GM19397 (cell line): ENCODE data around the gene PDS5A.
"Not testable (repeated sequence)": the region's sequence is repeated elsewhere in the genome, so short reads cannot be mapped to it uniquely, and the experiment has no call there.

Experiments used
- ATAC-seq: cut with Tn5 transposase; IDR thresholded peaks from one replicate; pipeline ENCODE4 v1.9.1; 2021; ENCODE audit warnings: mild to moderate bottlenecking, moderate library complexity; ENCODE audit not compliant: unreplicated experiment

Gene PDS5A

GRCh38 chr4:39963656-39964055, 14.1 kb downstream of the PDS5A start:
- no peak for ATAC-seq

DNA sequence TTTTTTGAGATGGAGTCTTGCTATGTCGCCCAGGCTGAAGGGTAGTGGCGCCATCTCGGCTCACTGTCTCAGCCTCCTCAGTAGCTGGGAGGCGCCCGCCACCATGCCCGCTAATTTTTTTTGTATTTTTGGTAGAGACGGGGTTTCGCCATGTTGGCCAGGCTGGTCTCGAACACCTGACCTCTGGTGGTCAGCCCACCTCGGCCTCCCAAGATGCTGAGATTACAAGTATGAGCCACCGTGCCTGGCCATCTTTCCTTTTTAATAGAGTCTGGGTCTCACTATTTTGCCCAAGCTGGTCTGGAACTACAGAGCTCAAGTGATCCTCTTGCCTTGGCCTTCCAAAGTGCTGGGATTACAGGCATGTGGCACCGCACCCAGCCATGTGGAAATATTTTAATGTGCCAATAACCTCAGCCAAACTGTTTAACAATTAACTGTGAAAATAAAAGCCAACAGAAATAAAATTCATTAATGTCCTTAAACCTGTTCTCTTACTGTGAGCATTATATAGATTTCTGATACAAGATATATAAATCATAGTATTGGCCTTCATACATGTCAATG, 16.3 kb downstream of the PDS5A start:
- ATAC-seq: no peak

DNA sequence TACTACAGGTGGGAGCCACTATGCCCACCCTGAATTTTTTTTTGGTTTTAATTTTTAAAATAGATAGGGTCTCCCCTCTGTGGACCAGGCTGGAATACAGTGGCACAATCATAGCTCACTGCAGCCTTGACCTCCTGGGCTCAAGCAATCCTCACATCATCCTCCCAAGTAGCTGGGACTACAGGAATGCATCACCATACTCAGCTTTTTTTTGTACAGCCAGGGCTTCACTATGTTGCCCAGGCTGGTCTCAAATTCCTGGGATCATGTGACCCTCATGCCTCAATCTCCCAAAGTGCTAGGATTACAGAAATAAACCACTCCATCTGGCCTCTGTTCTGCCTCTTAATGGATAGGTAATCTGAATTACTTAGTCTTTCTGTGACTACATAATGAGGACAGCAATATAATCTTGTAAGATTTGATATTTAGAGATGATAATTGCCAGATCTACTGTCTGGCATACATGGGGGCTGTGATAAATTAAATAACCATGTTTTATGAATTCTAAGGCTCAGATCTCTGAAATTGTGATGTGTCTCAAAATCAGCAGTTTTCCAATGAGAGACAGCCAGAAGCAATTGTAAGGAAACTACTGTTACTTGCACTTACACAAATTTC, 26.7 kb downstream of the PDS5A start:
- ATAC-seq: no peak

GRCh38 chr4:39947963-39948362, 29.7 kb downstream of the PDS5A start:
- no peak for ATAC-seq

DNA sequence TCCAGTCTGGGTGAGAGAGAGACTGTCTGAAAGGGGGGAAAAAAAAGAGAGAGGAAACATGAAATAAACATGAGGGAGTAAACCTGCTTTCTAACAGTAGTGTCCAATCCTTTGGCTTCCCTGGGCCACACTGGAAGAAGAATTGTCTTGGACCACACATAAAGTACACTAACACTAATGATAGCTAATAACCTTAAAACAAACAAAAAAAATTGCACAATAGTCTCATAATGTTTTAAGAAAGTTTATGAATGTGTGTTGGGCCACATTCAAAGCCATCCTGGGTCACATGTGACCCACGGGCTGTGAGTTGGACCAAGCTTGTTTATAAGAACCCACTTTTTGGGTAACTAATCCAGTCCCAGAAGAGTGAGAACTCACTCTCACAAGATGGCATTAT, 30.3 kb downstream of the PDS5A start:
- ATAC-seq: no peak

DNA sequence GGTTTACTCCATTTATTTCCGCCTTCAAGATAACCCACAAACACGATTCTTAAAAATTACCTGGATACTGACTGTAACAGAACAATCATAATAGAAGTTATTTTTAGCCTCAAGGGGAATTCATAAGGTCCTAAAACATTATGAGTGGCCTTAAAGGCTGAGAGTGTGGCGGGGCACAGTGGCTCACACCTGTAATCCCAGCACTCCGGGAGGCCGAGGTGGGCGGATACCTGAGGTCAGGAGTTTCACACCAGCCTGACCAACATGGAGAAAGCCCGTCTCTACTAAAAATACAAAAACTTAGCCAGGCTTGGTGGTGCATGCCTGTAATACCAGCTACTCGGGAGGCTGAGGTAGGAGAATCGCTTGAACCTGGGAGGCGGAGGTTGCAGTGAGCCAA, 33.5 kb downstream of the PDS5A start:
- ATAC-seq: not testable (repeated sequence)

- no peak for ATAC-seq
Observed at GRCh38 chr4:39942507-39942906, 35.2 kb downstream of the PDS5A start.

DNA sequence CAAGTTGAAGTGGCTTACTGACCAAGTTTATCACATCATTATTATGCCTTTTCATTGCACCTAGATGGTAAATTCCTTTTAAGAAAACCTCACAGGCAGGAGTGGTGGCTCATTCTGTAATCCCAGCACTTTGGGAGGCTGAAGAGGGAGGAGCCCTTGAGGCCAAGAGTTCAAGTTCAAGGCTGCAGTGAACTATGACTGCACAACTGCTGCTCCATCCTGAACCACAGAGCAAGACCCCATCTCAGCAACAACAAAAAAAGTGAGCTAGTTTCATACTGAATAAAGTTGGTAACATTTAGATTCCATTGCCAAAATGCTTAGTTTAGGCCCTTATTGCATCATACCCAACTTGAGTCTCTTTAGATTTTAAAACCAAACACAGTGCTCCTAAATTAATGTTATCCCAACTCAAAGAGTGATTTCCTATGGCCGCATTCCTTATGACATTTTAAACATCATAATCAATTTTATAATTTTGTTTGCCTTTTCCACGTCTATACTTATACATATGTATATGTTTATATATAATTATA, 36.0 kb downstream of the PDS5A start:
- ATAC-seq: no peak

GRCh38 chr4:39937683-39938268, 39.9 kb downstream of the PDS5A start:
- no peak for ATAC-seq

DNA sequence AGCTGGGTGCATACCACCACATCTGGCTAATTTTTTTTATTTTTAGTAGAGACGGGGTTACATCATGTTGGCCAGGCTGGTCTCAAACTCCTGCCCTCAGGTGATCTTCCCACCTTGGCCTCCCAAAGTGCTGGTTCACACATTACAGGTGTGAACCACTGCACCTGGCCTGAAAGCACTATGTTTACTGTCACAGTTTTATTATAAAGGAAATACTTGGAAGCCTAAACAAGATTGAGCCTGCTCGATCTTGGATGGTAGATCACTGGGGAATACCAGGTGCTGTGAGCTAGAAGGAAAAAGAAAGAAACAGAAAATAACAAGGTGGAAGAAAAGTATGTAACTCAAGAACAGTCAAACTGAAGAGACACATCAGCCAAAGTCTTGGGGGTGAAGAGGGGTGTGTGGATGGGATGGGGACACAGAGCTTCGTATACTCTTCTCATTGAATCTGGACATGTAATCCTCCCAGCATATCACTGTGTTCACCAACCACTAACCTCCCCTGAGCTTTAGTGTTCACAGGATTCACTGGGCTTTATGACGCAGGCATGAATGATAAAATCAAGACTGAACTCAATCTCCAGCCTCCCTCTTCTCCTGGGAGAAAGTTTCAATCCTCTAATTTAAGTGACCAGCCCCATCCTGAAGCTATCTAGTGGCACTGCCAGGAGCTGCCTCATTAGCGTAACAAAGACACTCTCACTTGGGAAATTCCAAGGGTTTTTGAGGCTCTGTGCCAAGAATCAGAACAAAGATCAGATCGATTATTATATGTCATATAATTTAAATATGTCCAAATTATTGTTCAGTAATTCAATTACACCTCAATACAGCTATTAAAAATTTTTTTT, 40.9 kb downstream of the PDS5A start:
- no peak for ATAC-seq

- ATAC-seq: no peak
Observed at GRCh38 chr4:39933671-39934590, 43.8 kb downstream of the PDS5A start.

DNA sequence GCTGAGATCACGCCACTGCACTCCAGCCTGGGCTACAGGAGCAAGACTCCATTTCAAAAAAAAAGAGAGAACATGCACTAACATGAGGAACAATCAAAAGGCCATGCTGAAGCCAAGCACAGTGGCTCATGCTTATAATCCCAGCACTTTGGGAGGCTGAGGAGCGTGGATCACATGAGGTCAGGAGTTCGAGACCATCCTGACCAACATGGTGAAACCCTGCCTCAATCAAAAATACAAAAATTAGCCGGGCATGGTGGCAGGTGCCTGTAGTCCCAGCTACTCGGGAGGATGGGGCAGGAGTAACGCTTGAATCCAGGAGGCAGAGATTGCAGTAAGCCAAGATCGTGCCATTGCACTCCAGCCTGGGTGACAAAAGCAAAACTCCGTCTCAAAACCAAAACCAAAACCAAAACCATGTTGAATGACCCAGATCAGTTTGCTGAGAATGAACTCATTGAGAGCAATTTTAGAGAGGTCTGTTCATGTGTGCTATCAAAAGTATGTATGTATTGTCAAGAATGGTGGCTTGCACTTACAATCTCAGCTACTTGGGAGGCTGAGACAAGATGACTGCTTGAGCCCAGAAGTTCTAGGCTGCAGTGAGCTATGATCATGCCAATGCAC, 44.8 kb downstream of the PDS5A start:
- ATAC-seq: no peak

GRCh38 chr4:39931441-39931901, 46.2 kb downstream of the PDS5A start:
- no peak for ATAC-seq

GRCh38 chr4:39928538-39928937, 49.2 kb downstream of the PDS5A start:
- no peak for ATAC-seq

DNA sequence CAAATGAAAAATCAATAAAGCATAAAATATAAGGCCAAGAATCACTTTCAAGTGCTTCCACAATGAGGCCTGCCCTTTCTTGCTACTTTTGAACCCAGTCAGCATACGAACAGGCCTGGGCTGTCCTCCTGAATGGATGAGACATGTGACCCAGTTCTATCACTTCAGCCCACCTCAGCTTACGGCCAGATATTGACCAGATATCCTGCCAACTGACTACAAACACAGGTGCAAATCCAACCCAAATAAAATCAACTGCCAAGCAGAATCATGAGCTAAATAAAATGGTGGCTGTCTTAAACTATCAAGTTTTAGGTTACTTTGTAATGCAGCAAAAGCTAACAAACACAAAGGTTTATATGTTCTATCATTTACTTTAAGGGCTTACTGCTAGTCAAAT, 53.7 kb downstream of the PDS5A start:
- ATAC-seq: no peak

GRCh38 chr4:39922399-39922798, 55.3 kb downstream of the PDS5A start:
- no peak for ATAC-seq

DNA sequence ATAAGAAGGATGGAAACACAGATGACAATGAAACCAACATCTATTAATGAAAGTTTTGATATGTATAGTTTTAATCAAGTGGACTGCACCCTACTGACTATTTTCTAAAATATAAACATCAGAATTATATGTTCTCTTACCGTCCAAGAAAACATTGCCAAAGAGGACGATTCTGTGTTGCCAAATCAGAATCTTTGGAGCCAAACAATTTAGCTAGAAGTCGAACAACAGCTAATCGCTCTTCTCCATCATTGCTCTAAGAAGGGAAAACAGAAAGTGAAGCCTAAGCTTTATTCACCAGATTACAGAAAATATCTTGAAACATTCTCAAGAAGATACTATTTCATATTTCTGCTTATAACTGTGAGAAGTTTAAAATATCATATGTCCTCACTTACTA, 64.2 kb downstream of the PDS5A start:
- no peak for ATAC-seq

GRCh38 chr4:39910064-39910463, 67.6 kb downstream of the PDS5A start:
- no peak for ATAC-seq

DNA sequence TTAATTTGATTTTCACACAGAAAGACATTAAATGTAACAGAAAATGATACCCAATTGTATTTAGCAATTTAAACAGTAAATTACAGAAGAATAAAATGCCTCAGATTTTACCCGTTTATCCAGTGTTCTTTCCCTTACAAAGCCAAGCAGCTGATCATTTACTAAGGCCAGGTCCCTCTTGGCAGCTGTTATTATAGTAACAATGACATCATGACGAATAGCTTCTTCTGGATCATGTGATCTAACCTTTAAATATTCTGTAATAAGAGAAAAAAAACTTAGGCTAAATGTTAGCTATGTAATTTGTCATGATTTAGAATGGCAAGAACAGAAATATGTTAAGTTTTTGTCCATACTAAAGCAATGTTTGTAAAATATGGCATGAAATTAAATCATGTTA, 69.4 kb downstream of the PDS5A start:
- no peak for ATAC-seq

GRCh38 chr4:39905656-39906055, 72.1 kb downstream of the PDS5A start:
- no peak for ATAC-seq
